Measurements from ENCODE around the gene SIL1.
"Not testable (repeated sequence)": the region's sequence is repeated elsewhere in the genome, so short reads cannot be mapped to it uniquely, and the experiment has no call there.

DNA sequence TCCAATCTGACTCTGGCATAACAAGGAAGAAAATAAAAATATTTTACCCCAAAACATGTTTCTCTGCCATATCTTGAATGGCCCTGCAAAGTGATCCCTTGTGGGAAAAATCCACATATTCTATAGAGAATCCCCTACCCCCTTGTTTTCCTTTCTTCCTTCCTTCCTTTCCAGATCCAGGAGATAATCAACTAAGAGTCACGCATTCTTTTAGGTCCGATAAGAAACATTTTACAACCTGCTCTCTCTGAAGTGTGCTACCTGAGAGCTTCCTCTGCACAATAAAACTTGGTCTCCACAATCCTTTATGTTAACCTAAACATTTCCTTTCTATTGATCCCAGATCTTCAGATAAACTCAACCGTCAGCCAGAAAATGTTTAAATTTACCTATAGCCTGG lies 33.3 kb downstream of the SIL1 start:
- TF ChIP-seq, protein P1, sequence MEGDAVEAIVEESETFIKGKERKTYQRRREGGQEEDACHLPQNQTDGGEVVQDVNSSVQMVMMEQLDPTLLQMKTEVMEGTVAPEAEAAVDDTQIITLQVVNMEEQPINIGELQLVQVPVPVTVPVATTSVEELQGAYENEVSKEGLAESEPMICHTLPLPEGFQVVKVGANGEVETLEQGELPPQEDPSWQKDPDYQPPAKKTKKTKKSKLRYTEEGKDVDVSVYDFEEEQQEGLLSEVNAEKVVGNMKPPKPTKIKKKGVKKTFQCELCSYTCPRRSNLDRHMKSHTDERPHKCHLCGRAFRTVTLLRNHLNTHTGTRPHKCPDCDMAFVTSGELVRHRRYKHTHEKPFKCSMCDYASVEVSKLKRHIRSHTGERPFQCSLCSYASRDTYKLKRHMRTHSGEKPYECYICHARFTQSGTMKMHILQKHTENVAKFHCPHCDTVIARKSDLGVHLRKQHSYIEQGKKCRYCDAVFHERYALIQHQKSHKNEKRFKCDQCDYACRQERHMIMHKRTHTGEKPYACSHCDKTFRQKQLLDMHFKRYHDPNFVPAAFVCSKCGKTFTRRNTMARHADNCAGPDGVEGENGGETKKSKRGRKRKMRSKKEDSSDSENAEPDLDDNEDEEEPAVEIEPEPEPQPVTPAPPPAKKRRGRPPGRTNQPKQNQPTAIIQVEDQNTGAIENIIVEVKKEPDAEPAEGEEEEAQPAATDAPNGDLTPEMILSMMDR (IDR thresholded peaks at IDR 0.05): not testable (repeated sequence)
- TF ChIP-seq POLR2A (IDR thresholded peaks at IDR 0.05): not testable (repeated sequence)

Data from uterus (tissue), 2 donors.